Thyroid gland (tissue), 4 donors: ENCODE data around the gene MARK3. TPM values are rescaled to one million over a fixed set of nuclear protein-coding genes. Genes with fewer than 3 reads are reported as not detected.
A peak's percentile ranks its signal among the peaks of the same experiment; 100 is the strongest.

Experiments
- DNase-seq, 2 donors: peaks; one replicate each; pipeline ENCODE4 v3.0.0-alpha.2; 2019
- H3K27ac ChIP-seq, 3 donors: fragments of 200-600 bp; sonication (generic); 1 replicate in 2 of 3; 2 replicates in 1 of 3; pipeline ENCODE4 v1.5.1; 2016 to 2019; ENCODE audit warnings: mild to moderate bottlenecking in 1 of 3, moderate library complexity in 1 of 3
- H3K27me3 ChIP-seq: fragments of 200-600 bp; sonication (generic); one replicate; pipeline ENCODE4 v1.5.1; 2019
- H3K36me3 ChIP-seq, 2 donors: fragments of 200-600 bp; sonication (generic); one replicate each; pipeline ENCODE4 v1.5.1; 2016 to 2019
- H3K4me1 ChIP-seq, 2 donors: fragments of 200-600 bp; sonication (generic); one replicate each; pipeline ENCODE4 v1.5.1; 2017 to 2019
- H3K4me3 ChIP-seq, 3 donors: fragments of 200-600 bp; sonication (generic); replicated peaks in 1 of 3; 1 replicate in 2 of 3; 2 replicates in 1 of 3; pipeline ENCODE4 v1.5.1; 2016; ENCODE audit warnings: mild to moderate bottlenecking in 1 of 3
- H3K9me3 ChIP-seq: fragments of 200-600 bp; sonication (generic); one replicate; pipeline ENCODE4 v1.5.1; 2017
- POLR2A ChIP-seq, 2 donors: fragments of 450-650 bp; IDR thresholded peaks; one replicate each; pipeline ENCODE4 v1.6.1; 2017; ENCODE audit warnings: antibody characterized with exemption in 2 of 2, mild to moderate bottlenecking in 2 of 2, moderate library complexity in 1 of 2
- WGBS, 2 donors: methylation state at CpG; one replicate each; pipeline ENCODE4 v1.1.5; 2017; 5-methylcytosine and 5-hydroxymethylcytosine counted together
- intact Hi-C: fragments of 100-400 bp; cut with DNase I; formaldehyde crosslinking; loops from one replicate; pipeline ENCODE4 v1.15.1; 2023
- total RNA-seq, 4 donors: library from RNA; depleted of rRNA; stranded (reverse); fragments of >200 nt; gene quantifications; one replicate each; pipeline ENCODE4 v1.2.3, GENCODE V29; 2016
- TF ChIP-seq, protein P1 (sequence below), 6 experiments: fragments of 200-600 bp in 3 of 6; fragments of 450-650 bp in 3 of 6; sonication (generic) in 3 of 6; IDR thresholded peaks; one replicate each; pipeline ENCODE4 v1.5.1; 2016 to 2019; ENCODE audit warnings: antibody characterized with exemption in 6 of 6, mild to moderate bottlenecking in 2 of 6, inconsistent platforms in 1 of 6, moderate library complexity in 1 of 6

MARK3 gene
- total RNA-seq, 4 donors from 2014 or later = 105 to 164 (median 114) TPM

DNA sequence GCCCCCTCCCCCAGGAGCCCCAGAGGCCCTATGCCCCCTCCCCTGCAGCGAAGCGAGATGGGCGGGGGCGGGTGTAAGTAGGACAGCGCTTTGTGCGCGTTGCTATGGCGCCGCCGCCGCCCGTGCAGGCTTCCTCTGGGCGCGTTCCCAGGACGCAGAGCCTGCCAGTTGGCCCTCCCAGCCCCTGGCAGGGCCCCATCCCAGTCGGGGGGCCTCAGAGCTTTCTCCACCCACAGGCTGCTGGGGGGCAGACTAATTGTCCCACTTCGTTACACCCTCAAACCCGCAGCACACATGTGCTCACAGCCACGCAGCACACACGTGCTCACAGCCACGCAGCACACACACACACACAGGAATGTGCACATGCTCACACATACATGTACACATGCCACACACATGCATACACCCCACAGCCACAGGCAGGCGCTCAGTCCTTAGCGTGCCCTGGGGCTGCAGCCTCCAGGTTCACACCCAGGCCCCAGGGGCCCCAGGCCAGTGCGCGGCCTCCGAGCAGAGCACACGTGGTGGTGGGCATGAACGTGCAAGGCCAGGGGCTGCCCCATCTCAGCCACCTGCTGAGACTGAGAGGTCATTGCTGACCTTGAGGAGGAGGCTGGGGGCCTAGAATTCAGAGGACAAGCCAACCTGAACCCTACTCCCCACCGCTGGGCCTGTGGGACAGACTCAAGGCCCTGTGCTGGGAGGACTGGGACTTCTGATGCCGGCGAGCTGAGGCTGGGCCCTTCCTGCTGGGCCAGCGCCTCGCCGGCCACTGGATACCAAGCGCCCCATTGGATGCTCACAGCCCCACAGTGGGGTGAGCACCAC lies 159.4 kb downstream of the MARK3 start:
- Histone ChIP-seq H3K4me3 (no peak overlapping the region), H3K9me3 (no peaks in the 10 kb centered on the region), H3K36me3 (no peaks in the 10 kb centered on the region), H3K27ac (no peak overlapping the region), H3K27me3 (no peaks in the 10 kb centered on the region), H3K4me1 (peaks cover 41 to 82% of the 10 kb centered on the region in 2 donors)
- TF ChIP-seq POLR2A (IDR thresholded peaks at IDR 0.05) = no peak
- TF ChIP-seq, protein P1, sequence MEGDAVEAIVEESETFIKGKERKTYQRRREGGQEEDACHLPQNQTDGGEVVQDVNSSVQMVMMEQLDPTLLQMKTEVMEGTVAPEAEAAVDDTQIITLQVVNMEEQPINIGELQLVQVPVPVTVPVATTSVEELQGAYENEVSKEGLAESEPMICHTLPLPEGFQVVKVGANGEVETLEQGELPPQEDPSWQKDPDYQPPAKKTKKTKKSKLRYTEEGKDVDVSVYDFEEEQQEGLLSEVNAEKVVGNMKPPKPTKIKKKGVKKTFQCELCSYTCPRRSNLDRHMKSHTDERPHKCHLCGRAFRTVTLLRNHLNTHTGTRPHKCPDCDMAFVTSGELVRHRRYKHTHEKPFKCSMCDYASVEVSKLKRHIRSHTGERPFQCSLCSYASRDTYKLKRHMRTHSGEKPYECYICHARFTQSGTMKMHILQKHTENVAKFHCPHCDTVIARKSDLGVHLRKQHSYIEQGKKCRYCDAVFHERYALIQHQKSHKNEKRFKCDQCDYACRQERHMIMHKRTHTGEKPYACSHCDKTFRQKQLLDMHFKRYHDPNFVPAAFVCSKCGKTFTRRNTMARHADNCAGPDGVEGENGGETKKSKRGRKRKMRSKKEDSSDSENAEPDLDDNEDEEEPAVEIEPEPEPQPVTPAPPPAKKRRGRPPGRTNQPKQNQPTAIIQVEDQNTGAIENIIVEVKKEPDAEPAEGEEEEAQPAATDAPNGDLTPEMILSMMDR (IDR thresholded peaks at IDR 0.05) = no peak
- WGBS, 2 donors = 74 to 78% methylated on average over 23 to 28 of the region's 35 CpGs
- intact Hi-C loops = no loop called here
- no peak for DNase-seq

DNA sequence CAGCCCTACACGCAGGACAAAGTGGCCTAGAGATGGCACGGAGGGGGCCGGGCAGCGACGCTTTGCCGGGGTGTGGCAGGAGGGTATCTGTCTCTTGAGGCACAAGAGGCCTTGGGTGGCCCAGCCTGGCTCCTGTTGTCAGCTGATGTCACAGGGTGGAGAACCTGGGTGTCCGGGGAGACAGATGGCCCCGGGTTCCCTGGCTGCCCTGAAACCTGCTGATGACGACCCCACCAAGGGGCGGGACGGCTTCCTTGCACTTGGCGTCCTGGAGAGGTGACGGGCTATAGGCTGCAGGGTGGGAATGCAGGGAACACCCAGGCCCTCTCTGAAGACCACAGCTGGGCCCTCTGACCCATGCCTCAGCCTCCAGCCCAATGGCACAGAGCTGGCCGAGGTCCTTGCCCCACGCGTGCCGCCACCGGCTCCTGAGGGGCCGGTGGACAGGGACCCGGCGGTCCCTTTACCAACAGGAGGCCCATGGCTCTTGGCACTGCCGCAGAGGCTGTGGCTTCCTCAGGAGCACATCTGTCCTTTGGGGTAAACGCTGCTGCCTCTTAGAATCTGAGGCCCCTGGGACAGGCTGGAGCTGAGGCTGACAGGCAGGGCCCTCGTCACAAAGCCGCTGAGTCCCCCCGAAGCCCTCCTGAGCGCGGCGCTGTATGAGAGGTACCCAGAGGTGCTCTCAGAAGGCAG lies 160.2 kb downstream of the MARK3 start:
- 90 to 93% methylated on average over 7 to 22 of the region's 29 CpGs for WGBS, 2 donors
- DNase-seq = no peak
- intact Hi-C loops = no loop called here

DNA sequence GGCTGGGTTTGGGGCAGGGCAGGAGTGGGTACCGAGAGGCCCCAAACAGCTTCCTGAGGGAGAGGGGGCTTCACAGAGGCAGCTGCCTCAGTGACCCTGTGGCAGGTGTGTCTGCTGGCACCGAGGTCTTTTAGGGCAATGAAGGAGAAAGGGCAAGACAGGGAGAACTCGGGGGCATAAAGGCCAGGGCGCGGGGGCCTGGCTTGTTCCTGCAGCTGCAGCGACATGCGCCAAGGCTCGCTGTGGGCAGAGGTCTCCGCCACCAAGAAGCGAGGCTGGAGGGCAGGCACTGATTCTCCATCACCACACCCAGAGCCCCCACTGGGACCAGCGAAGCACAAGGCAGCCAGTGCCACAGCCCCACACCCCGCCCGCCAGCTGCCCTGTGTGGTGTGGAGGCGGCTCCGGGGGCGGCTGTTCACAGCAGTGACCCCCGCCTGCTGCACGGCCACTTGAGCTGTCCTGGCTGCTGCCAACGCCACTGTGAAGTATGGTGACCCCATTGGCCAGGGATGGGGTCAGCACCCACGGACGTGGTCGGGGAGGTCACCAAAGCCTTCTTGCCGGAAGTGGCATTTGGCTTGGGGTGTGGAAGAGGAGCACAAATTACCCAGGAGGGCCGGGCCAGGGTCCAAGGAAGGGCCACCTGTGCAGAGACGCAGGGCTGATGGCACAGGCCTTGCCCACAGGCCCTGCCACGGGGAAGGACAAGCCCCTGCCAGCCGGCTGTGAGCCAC lies 160.9 kb downstream of the MARK3 start:
- Histone ChIP-seq H3K4me1 (peaks cover 43 to 84% of the 10 kb centered on the region in 2 donors), H3K27me3 (no peaks in the 10 kb centered on the region), H3K27ac (no peak overlapping the region), H3K4me3 (no peak overlapping the region), H3K9me3 (no peaks in the 10 kb centered on the region), H3K36me3 (no peaks in the 10 kb centered on the region)
- no peak for TF ChIP-seq POLR2A (IDR thresholded peaks at IDR 0.05)
- TF ChIP-seq, protein P1 (IDR thresholded peaks at IDR 0.05) = no peak
- intact Hi-C loops = loop anchor here (2.0 kb wide), 2 partner anchors 27 to 45 kb away; no protein-coding TSS in a partner anchor
- DNase-seq = no peak
- 88 to 90% methylated on average over 22 to 25 of the region's 27 CpGs for WGBS, 2 donors

More for the DNA sequence above, 160.2 kb downstream of the MARK3 start:
- Histone ChIP-seq H3K9me3 (no peaks in the 10 kb centered on the region), H3K27ac (no peak overlapping the region), H3K4me1 (peaks cover 44 to 84% of the 10 kb centered on the region in 2 donors), H3K36me3 (no peaks in the 10 kb centered on the region), H3K4me3 (no peak overlapping the region), H3K27me3 (no peaks in the 10 kb centered on the region)
- TF ChIP-seq POLR2A (IDR thresholded peaks at IDR 0.05) = no peak
- TF ChIP-seq, protein P1 (IDR thresholded peaks at IDR 0.05) = no peak

DNA sequence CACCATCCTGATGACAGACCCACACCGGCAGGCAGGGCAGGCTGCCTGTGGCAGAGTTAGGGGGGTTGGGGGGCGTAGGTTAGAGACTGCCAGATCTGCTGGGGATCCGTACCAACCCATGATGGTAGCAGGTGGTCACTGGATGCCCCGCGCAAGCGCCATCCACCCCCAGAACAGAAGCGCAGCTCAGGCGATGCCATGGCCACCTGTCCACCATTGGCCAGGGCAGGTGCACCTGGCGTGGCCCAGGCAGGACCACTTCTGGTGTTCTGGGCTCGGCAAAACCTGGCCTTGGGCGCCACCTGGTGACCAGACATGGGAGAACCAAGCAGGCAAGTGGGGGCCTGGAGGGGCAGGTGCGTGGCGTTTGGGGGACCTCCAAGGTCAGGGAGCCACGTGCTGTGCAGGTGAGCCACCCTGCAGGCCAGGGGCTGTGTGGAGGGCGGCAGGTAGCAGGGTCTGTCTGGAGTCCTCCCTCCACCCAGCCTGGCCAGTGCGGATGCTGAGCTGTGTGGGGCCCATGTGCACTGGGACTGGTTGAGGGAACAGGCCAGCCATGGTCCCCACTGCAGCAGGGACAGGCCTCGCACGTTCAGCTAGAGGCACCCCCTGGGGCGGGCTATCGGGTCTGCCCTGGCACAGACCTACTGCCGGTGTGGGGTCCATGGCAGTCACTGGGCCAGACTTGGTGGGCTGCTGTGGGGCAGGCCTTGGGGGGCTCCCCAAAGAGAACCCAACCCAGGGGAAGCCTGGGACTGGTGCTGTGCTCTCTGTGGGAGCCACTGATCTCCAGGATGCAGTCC lies 161.6 kb downstream of the MARK3 start:
- 14 to 22% methylated on average over 9 to 13 of the region's 21 CpGs for WGBS, 2 donors
- H3K27ac ChIP-seq = no peak overlapping the region
- intact Hi-C loops = loop anchor here (2.0 kb wide), 2 partner anchors 28 to 46 kb away; no protein-coding TSS in a partner anchor
- DNase-seq = peak; percentile 72 to 76
- H3K27me3 ChIP-seq = no peaks in the 10 kb centered on the region
- TF ChIP-seq POLR2A (IDR thresholded peaks at IDR 0.05) = no peak
- TF ChIP-seq, protein P1 (IDR thresholded peaks at IDR 0.05) = peak; percentile 78 to 96 (median 92)
- H3K36me3 ChIP-seq = no peaks in the 10 kb centered on the region
- H3K9me3 ChIP-seq = no peaks in the 10 kb centered on the region
- peaks cover 44 to 84% of the 10 kb centered on the region in 2 donors for H3K4me1 ChIP-seq
- no peak overlapping the region for H3K4me3 ChIP-seq
